H1 (cell line): ENCODE measurements around the gene NYAP2. TPM values are rescaled to one million over a fixed set of nuclear protein-coding genes. Genes with fewer than 3 reads are reported as not detected.

Experiments
- CTCF ChIA-PET: fragments of 300-600 bp; sonication (Branson Sonifier 250); formaldehyde crosslinking; loops from one replicate; lab custom pipeline; 2021; ENCODE audit not compliant: partially characterized antibody; lab: Charles Lee
- POLR2A ChIA-PET: fragments of 300-600 bp; sonication (Branson Sonifier 250); formaldehyde crosslinking; loops from one replicate; lab custom pipeline; 2021; ENCODE audit warnings: inconsistent platforms; ENCODE audit not compliant: partially characterized antibody; lab: Charles Lee
- DNase-seq, 2 experiments: peaks; one replicate each; pipeline versions ENCODE4 v3.0.0 to v3.0.0-alpha.2; 2010 to 2022; ENCODE audit warnings: low spot score in 2 of 2, low read depth in 1 of 2, mixed read lengths in 1 of 2
- FAIRE-seq: peaks from 2 replicates; lab custom pipeline; 2011; peaks lifted over from hg19 to GRCh38; lab: Jason Lieb, UNC
- H2AFZ ChIP-seq: 2 replicates; pipeline ENCODE4 v1.8.1; 2012; ENCODE audit warnings: low read length, inconsistent platforms
- H2AK5ac ChIP-seq: 2 replicates; pipeline ENCODE4 v1.6.1; 2013; ENCODE audit warnings: low read depth, low read length
- H2BK120ac ChIP-seq: replicated peaks from 2 replicates; pipeline ENCODE3; 2013; ENCODE audit warnings: low read depth, low read length, inconsistent platforms
- H2BK12ac ChIP-seq: 2 replicates; pipeline ENCODE4 v1.6.1; 2013; ENCODE audit warnings: low read depth, low read length
- H2BK15ac ChIP-seq: 2 replicates; pipeline ENCODE4 v1.6.1; 2013; ENCODE audit warnings: low read length
- H2BK20ac ChIP-seq: 2 replicates; pipeline ENCODE4 v1.6.1; 2013; ENCODE audit warnings: low read length
- H2BK5ac ChIP-seq: 2 replicates; pipeline ENCODE4 v1.6.1; 2013; ENCODE audit warnings: low read depth, low read length
- H3K14ac ChIP-seq: 2 replicates; pipeline ENCODE4 v1.6.1; 2013; ENCODE audit warnings: inconsistent platforms; ENCODE audit not compliant: insufficient read length
- H3K18ac ChIP-seq: 2 replicates; pipeline ENCODE4 v1.6.1; 2013; ENCODE audit warnings: low read length; ENCODE audit errors: extremely low read depth
- H3K23ac ChIP-seq: 2 replicates; pipeline ENCODE4 v1.6.1; 2013; ENCODE audit warnings: inconsistent platforms; ENCODE audit not compliant: insufficient read length
- H3K23me2 ChIP-seq: 2 replicates; pipeline ENCODE4 v1.6.1; 2013; ENCODE audit warnings: low read depth, low read length
- H3K27ac ChIP-seq: 2 replicates; pipeline ENCODE4 v1.6.1; 2011; ENCODE audit warnings: low read depth, low read length, inconsistent platforms
- H3K27me3 ChIP-seq, 4 experiments: replicated peaks in 1 of 4; 1 replicate in 1 of 4; 2 replicates in 3 of 4; pipeline versions ENCODE4 v1.6.1 to v1.8.1; 2011 to 2013; ENCODE audit warnings: low read length in 3 of 4, mild to moderate bottlenecking in 3 of 4, inconsistent platforms in 2 of 4, mixed read lengths in 2 of 4, moderate library complexity in 1 of 4; ENCODE audit not compliant: control insufficient read depth in 3 of 4, insufficient read depth in 3 of 4; ENCODE audit errors: extremely low read depth in 1 of 4
- H3K36me3 ChIP-seq, 4 experiments: 2 replicates each; pipeline versions ENCODE4 v1.6.1 to v1.8.1; 2011 to 2013; ENCODE audit warnings: mild to moderate bottlenecking in 4 of 4, low read length in 3 of 4, moderate library complexity in 2 of 4, control low read depth in 1 of 4, inconsistent platforms in 1 of 4; ENCODE audit not compliant: insufficient read depth in 4 of 4, control insufficient read depth in 2 of 4
- H3K4ac ChIP-seq: replicated peaks from 2 replicates; pipeline ENCODE3; 2013; ENCODE audit warnings: low read length, low read depth, mixed read lengths, inconsistent platforms; ENCODE audit not compliant: insufficient read length
- H3K4me1 ChIP-seq, 4 experiments: replicated peaks in 1 of 4; 1 replicate in 1 of 4; 2 replicates in 3 of 4; pipeline versions ENCODE4 v1.6.1 to v1.8.1; 2011 to 2013; ENCODE audit warnings: low read length in 3 of 4, inconsistent platforms in 2 of 4, mixed read lengths in 1 of 4; ENCODE audit not compliant: insufficient read depth in 4 of 4, control insufficient read depth in 3 of 4
- H3K4me2 ChIP-seq, 2 experiments: 2 replicates each; pipeline versions ENCODE4 v1.6.1 to v1.8.1; 2011 to 2013; ENCODE audit warnings: low read depth in 2 of 2, low read length in 2 of 2, control low read depth in 1 of 2, inconsistent platforms in 1 of 2, mild to moderate bottlenecking in 1 of 2; ENCODE audit not compliant: insufficient read depth in 1 of 2
- H3K4me3 ChIP-seq, 4 experiments: fragments of 200-600, 300-600 bp in 1 of 4; sonication (generic), shearing (Covaris generic), sonication (Bioruptor Twin) in 1 of 4; 2 replicates each; pipeline versions ENCODE4 v1.5.1 to v1.8.1; 2011 to 2016; ENCODE audit warnings: low read length in 4 of 4, low read depth in 3 of 4, control low read depth in 2 of 4, inconsistent platforms in 2 of 4, mild to moderate bottlenecking in 2 of 4, mixed read lengths in 1 of 4, moderate library complexity in 1 of 4; ENCODE audit not compliant: insufficient read depth in 2 of 4; ENCODE audit errors: extremely low read depth in 1 of 4
- H3K56ac ChIP-seq: replicated peaks from 2 replicates; pipeline ENCODE3; 2013; ENCODE audit warnings: low read depth, mild to moderate bottlenecking, mixed read lengths, low read length, inconsistent platforms; ENCODE audit not compliant: insufficient read length
- H3K79me1 ChIP-seq: 2 replicates; pipeline ENCODE4 v1.6.1; 2013; ENCODE audit warnings: low read depth, low read length, control low read depth
- H3K79me2 ChIP-seq, 2 experiments: 2 replicates each; pipeline versions ENCODE4 v1.6.1 to v1.8.1; 2012 to 2013; ENCODE audit warnings: low read length in 2 of 2, mild to moderate bottlenecking in 2 of 2, inconsistent platforms in 1 of 2; ENCODE audit not compliant: insufficient read depth in 2 of 2, control insufficient read depth in 1 of 2
- H3K9ac ChIP-seq, 4 experiments: replicated peaks in 1 of 4; 1 replicate in 1 of 4; 2 replicates in 3 of 4; pipeline versions ENCODE4 v1.6.1 to v1.8.1; 2011 to 2013; ENCODE audit warnings: low read depth in 3 of 4, low read length in 3 of 4, control low read depth in 2 of 4, mild to moderate bottlenecking in 2 of 4, moderate library complexity in 2 of 4, inconsistent platforms in 1 of 4; ENCODE audit errors: extremely low read depth in 1 of 4
- H3K9me3 ChIP-seq, 2 experiments: 2 replicates each; pipeline versions ENCODE4 v1.6.1 to v1.8.1; 2012 to 2013; ENCODE audit warnings: mild to moderate bottlenecking in 2 of 2, moderate library complexity in 2 of 2, control low read depth in 1 of 2, inconsistent platforms in 1 of 2, low read depth in 1 of 2, low read length in 1 of 2, mixed read lengths in 1 of 2; ENCODE audit not compliant: insufficient read depth in 2 of 2
- H4K20me1 ChIP-seq, 2 experiments: replicated peaks in 1 of 2; 2 replicates each; pipeline versions ENCODE3 to v1.8.1; 2011 to 2013; ENCODE audit warnings: inconsistent platforms in 2 of 2, low read length in 2 of 2, mild to moderate bottlenecking in 1 of 2; ENCODE audit not compliant: insufficient read depth in 2 of 2, control insufficient read depth in 1 of 2
- H4K5ac ChIP-seq: 2 replicates; pipeline ENCODE4 v1.6.1; 2013; ENCODE audit warnings: low read length, low read depth, mixed read lengths, inconsistent platforms; ENCODE audit not compliant: insufficient read length
- H4K8ac ChIP-seq: 2 replicates; pipeline ENCODE4 v1.8.0; 2013; ENCODE audit warnings: mild to moderate bottlenecking, moderate library complexity, low read length, inconsistent platforms; ENCODE audit not compliant: insufficient read depth; ENCODE audit errors: extremely low read depth
- H4K91ac ChIP-seq: replicated peaks from 2 replicates; pipeline ENCODE3; 2013; ENCODE audit warnings: low read length, mixed read lengths, inconsistent platforms; ENCODE audit not compliant: insufficient read length
- RXRA ChIP-seq: IDR thresholded peaks from 2 replicates; pipeline ENCODE4 v1.6.1; 2011; ENCODE audit warnings: low read depth, mild to moderate bottlenecking, low read length, moderate library complexity; ENCODE audit not compliant: insufficient read depth
- WGBS, 2 experiments: shearing (Covaris generic) in 1 of 2; methylation state at CpG; one replicate each; pipeline versions ENCODE4 v1.1.6 to v1.1.7; 2013 to 2015; ENCODE audit warnings: low lambda C conversion rate in 2 of 2, mixed read lengths in 2 of 2, inconsistent platforms in 1 of 2, low coverage in 1 of 2, missing lambda C conversion rate in 1 of 2; ENCODE audit not compliant: insufficient replicate concordance in 2 of 2, insufficient coverage in 1 of 2, insufficient read length in 1 of 2; ENCODE audit errors: extremely low coverage in 1 of 2, missing lambda C conversion rate in 1 of 2; 5-methylcytosine and 5-hydroxymethylcytosine counted together
- polyA plus RNA-seq, 7 experiments: library from polyadenylated mRNA; depleted of rRNA in 3 of 7; stranded (reverse) in 5 of 7; unstranded in 2 of 7; fragments of >200 nt in 5 of 7; fragments of 200-250 nt in 2 of 7; gene quantifications; 1 replicate in 5 of 7; 2 replicates in 1 of 7; 4 replicates in 1 of 7; pipeline versions ENCODE4 v1.2.1 to v1.2.3, GENCODE V29; 2011 to 2013; ENCODE audit warnings: missing spikeins in 2 of 7, mixed read lengths in 2 of 7
- total RNA-seq: library from RNA; stranded (reverse); fragmentation: NEBNext Ultra II Directional; extraction: Animal tissue kit (Norgen Biotek cat#: 25700); gene quantifications from 2 replicates; pipeline ENCODE4 v1.2.1, GENCODE V29; 2021

NYAP2 gene
- total and polyA plus RNA-seq, 2 of the 8 experiments (the other 6 are each of a cell fraction or from before 2014, with no cell fraction given) = not detected

GRCh38 chr2:225502971-225503370, 103.5 kb downstream of the NYAP2 start:
- no peak for FAIRE-seq
- no peak for TF ChIP-seq RXRA

More at GRCh38 chr2:225502971-225503370, 103.5 kb downstream of the NYAP2 start:
- Histone ChIP-seq H2BK12ac (no peak overlapping the region), H3K9me3 (no peaks in the 10 kb centered on the region), H2BK20ac (no peak overlapping the region), H4K5ac (no peak overlapping the region), H2BK5ac (no peak overlapping the region), H3K23me2 (no peaks in the 10 kb centered on the region), H4K20me1 (no peaks in the 10 kb centered on the region), H3K4me1 (no peaks in the 10 kb centered on the region), H3K36me3 (no peaks in the 10 kb centered on the region), H3K79me1 (no peaks in the 10 kb centered on the region), H3K9ac (no peak overlapping the region), H3K18ac (no peak overlapping the region), H2BK15ac (no peak overlapping the region), H3K4me3 (no peak overlapping the region), H2AFZ (no peak overlapping the region), H3K27ac (no peak overlapping the region), H3K27me3 (no peaks in the 10 kb centered on the region), H3K23ac (no peak overlapping the region), H3K4me2 (no peak overlapping the region), H3K79me2 (no peaks in the 10 kb centered on the region), H2AK5ac (no peak overlapping the region), H3K14ac (no peak overlapping the region), H2BK120ac (no peak overlapping the region), H3K4ac (no peak overlapping the region), H3K56ac (no peak overlapping the region), H4K8ac (no peak overlapping the region), H4K91ac (no peak overlapping the region)
- WGBS, 2 experiments = 88% methylated on average over 1 of the region's 1 CpG; no CpG with 5 or more reads in 1 of the 2 experiments
- DNase-seq = no peak
- POLR2A ChIA-PET = no interaction called here
- CTCF ChIA-PET = no interaction called here
